Endothelial cell of umbilical vein (primary cell): ENCODE results near the gene ZEB1.

Experiments used
- CTCF ChIP-seq, 2 donors: IDR thresholded peaks; 1 replicate in 1 of 2; 2 replicates in 1 of 2; pipeline ENCODE4 v1.5.1; 2011; ENCODE audit warnings: low read length in 2 of 2, mild to moderate bottlenecking in 2 of 2, moderate library complexity in 2 of 2, control low read depth in 1 of 2, inconsistent platforms in 1 of 2, low read depth in 1 of 2; ENCODE audit not compliant: insufficient read depth in 1 of 2; ENCODE audit errors: extremely low read depth in 1 of 2
- EZH2 ChIP-seq: IDR thresholded peaks from 2 replicates; pipeline ENCODE4 v1.6.1; 2012; ENCODE audit warnings: borderline replicate concordance, low read depth, mild to moderate bottlenecking, moderate library complexity, low read length, inconsistent platforms; ENCODE audit not compliant: severe bottlenecking
- FOS ChIP-seq: IDR thresholded peaks from 2 replicates; pipeline ENCODE4 v1.6.1; 2011; ENCODE audit warnings: mild to moderate bottlenecking, low read length, moderate library complexity, borderline replicate concordance; ENCODE audit not compliant: insufficient read depth
- MYC ChIP-seq: IDR thresholded peaks from one replicate; pipeline ENCODE4 v1.6.1; 2011; ENCODE audit warnings: mild to moderate bottlenecking, low read depth, low read length

GRCh38 chr10:31291123-31291522 is 27.9 kb upstream of the ZEB1 start:
- TF ChIP-seq CTCF (IDR thresholded peaks at IDR 0.05; ENCODE audit: extremely low read depth in 1 of 2, insufficient read depth in 1 of 2, low read depth in 1 of 2, low read length in 2 of 2) (no peak), MYC (no peak), FOS (no peak), EZH2 (no peak)
